Mucosa of descending colon (tissue), 3 donors: ENCODE measurements around the gene RASSF5. TPM values are rescaled to one million over a fixed set of nuclear protein-coding genes. Genes with fewer than 3 reads are reported as not detected.

Experiments
- ATAC-seq: fragments of 200-7000 bp; cut with Tn5 transposase; one replicate; pipeline ENCODE4 v1.9.1; 2020; ENCODE audit warnings: mild to moderate bottlenecking, moderate library complexity
- DNase-seq, 3 donors: peaks; one replicate each; pipeline ENCODE4 v3.0.0-alpha.2; 2020
- H3K36me3 ChIP-seq: fragments of 200-600 bp; one replicate; pipeline ENCODE4 v1.8.0; 2021; ENCODE audit warnings: low read depth, mild to moderate bottlenecking
- H3K4me1 ChIP-seq: fragments of 200-600 bp; one replicate; pipeline ENCODE4 v1.8.0; 2021; ENCODE audit warnings: low read depth, mild to moderate bottlenecking
- H3K4me3 ChIP-seq: fragments of 200-600 bp; one replicate; pipeline ENCODE4 v1.8.0; 2021; ENCODE audit warnings: mild to moderate bottlenecking
- H3K9me3 ChIP-seq: fragments of 200-600 bp; one replicate; pipeline ENCODE4 v1.8.0; 2021; ENCODE audit warnings: mild to moderate bottlenecking
- CTCF ChIP-seq: fragments of 200-600 bp; IDR thresholded peaks from one replicate; pipeline ENCODE4 v1.8.0; 2022; ENCODE audit warnings: antibody characterized with exemption, mild to moderate bottlenecking
- intact Hi-C, 2 donors: fragments of 100-400 bp; cut with DNase I in 1 of 2; cut with micrococcal nuclease in 1 of 2; formaldehyde crosslinking; loops; one replicate each; pipeline versions ENCODE4 v1.11.0 to v1.11.1; 2022; cut with DNase I, micrococcal nuclease
- total RNA-seq, 3 donors: library from RNA; stranded (reverse); fragmentation: NEBNext Ultra II Directional in 2 of 3; extraction: Animal tissue kit (Norgen Biotek cat#: 25700) in 2 of 3; gene quantifications; one replicate each; pipeline versions ENCODE4 v1.2.1 to v1.2.4, GENCODE V29; 2021 to 2023
- donor health status: DM: no; HTN: no; CAD: no; lungs with moderate emphysema.
- donor health status: DM: no; HTN: no; CAD: no.
- donor health status: DM: no; HTN: yes; CAD: no.

Gene RASSF5
- total RNA-seq, 3 donors from 2014 or later: 5.3 to 7.6 (median 5.8) TPM

GRCh38 chr1:206556750-206557635 lies 49.7 kb downstream of the RASSF5 start:
- DNase-seq: peak; percentile 86 to 95 (median 88)
- intact Hi-C loops: no loop called here
- Histone ChIP-seq H3K9me3 (no peaks in the 10 kb centered on the region), H3K36me3 (no peaks in the 10 kb centered on the region), H3K4me3 (peak overlapping the region; percentile 21), H3K4me1 (peaks cover 37% of the 10 kb centered on the region)
- no peak for TF ChIP-seq CTCF
- ATAC-seq: peak; percentile 80

- peak; percentile 16 for ATAC-seq
- peaks cover 43% of the 10 kb centered on the region for H3K4me1 ChIP-seq
- DNase-seq: peak in 1 of 3 donors; percentile 35
Measured at GRCh38 chr1:206557636-206558473, 50.5 kb downstream of the RASSF5 start.

GRCh38 chr1:206558794-206559671 lies 51.7 kb downstream of the RASSF5 start:
- Histone ChIP-seq H3K36me3 (no peaks in the 10 kb centered on the region), H3K4me1 (peaks cover 43% of the 10 kb centered on the region), H3K9me3 (no peaks in the 10 kb centered on the region), H3K4me3 (no peak overlapping the region)
- intact Hi-C loops: no loop called here
- no peak for DNase-seq
- no peak for TF ChIP-seq CTCF
- no peak for ATAC-seq

More at GRCh38 chr1:206557636-206558473, 50.5 kb downstream of the RASSF5 start:
- intact Hi-C loops: no loop called here
- TF ChIP-seq CTCF: no peak
- peak overlapping the region; percentile 21 for H3K4me3 ChIP-seq
- no peaks in the 10 kb centered on the region for H3K9me3 ChIP-seq
- H3K36me3 ChIP-seq: no peaks in the 10 kb centered on the region

- ATAC-seq (peak; percentile 25), DNase-seq (peak in 1 of 3 donors; percentile 55)
- Histone ChIP-seq H3K4me3 (no peak overlapping the region), H3K36me3 (no peaks in the 10 kb centered on the region), H3K9me3 (no peaks in the 10 kb centered on the region), H3K4me1 (peaks cover 43% of the 10 kb centered on the region)
- no peak for TF ChIP-seq CTCF
- intact Hi-C loops: no loop called here
Measured at GRCh38 chr1:206559672-206559995, 52.3 kb downstream of the RASSF5 start.
